ENCODE data around the gene TMEM163. TPM values are rescaled to one million over a fixed set of nuclear protein-coding genes. Genes with fewer than 3 reads are reported as not detected.

Gene TMEM163
- total RNA-seq, 2 donors from 2014 or later: 0.14 to 2.5 TPM

GRCh38 chr2:134443814-134444480, 274.9 kb downstream of the TMEM163 start:
- ATAC-seq (ENCODE audit: insufficient number of reproducible peaks, low FRiP score, low read depth): no peak
- H3K27me3 ChIP-seq (replicated peaks; ENCODE audit: insufficient read depth): no peaks in the 10 kb centered on the region
- no peak overlapping the region for H3K27ac ChIP-seq
- no peaks in the 10 kb centered on the region for H3K4me1 ChIP-seq (ENCODE audit: control insufficient read depth in 1 of 2, low read depth in 2 of 2)
- H3K4me3 ChIP-seq: no peak overlapping the region
- no peak for TF ChIP-seq CTCF (IDR thresholded peaks at IDR 0.05)
- H3K9me3 ChIP-seq: no peaks in the 10 kb centered on the region
- H3K36me3 ChIP-seq: peaks cover 15% of the 10 kb centered on the region
- DNase-seq (ENCODE audit: low spot score): no peak

- Histone ChIP-seq H3K27me3 (replicated peaks; ENCODE audit: insufficient read depth) (no peaks in the 10 kb centered on the region), H3K27ac (no peak overlapping the region), H3K36me3 (peaks cover 3% of the 10 kb centered on the region), H3K4me3 (no peak overlapping the region), H3K9me3 (no peaks in the 10 kb centered on the region), H3K4me1 (ENCODE audit: control insufficient read depth in 1 of 2, low read depth in 2 of 2) (no peaks in the 10 kb centered on the region)
- no peak for TF ChIP-seq CTCF (IDR thresholded peaks at IDR 0.05)
- ATAC-seq (ENCODE audit: insufficient number of reproducible peaks, low FRiP score, low read depth) (no peak), DNase-seq (ENCODE audit: low spot score) (no peak)
These were observed 277.5 kb downstream of the TMEM163 start for GRCh38 chr2:134441153-134441863.

GRCh38 chr2:134440336-134440909, 278.4 kb downstream of the TMEM163 start:
- H3K4me1 ChIP-seq (ENCODE audit: control insufficient read depth in 1 of 2, low read depth in 2 of 2): no peaks in the 10 kb centered on the region
- no peak for TF ChIP-seq CTCF (IDR thresholded peaks at IDR 0.05)
- H3K36me3 ChIP-seq: peaks cover 3% of the 10 kb centered on the region
- ATAC-seq (ENCODE audit: insufficient number of reproducible peaks, low FRiP score, low read depth): no peak
- no peaks in the 10 kb centered on the region for H3K27me3 ChIP-seq (replicated peaks; ENCODE audit: insufficient read depth)
- H3K9me3 ChIP-seq: no peaks in the 10 kb centered on the region
- no peak overlapping the region for H3K27ac ChIP-seq
- no peak for DNase-seq (ENCODE audit: low spot score)
- no peak overlapping the region for H3K4me3 ChIP-seq

GRCh38 chr2:134438371-134438770, 280.4 kb downstream of the TMEM163 start:
- H3K36me3 ChIP-seq: peaks cover 3% of the 10 kb centered on the region
- H3K4me3 ChIP-seq: no peak overlapping the region
- no peak for TF ChIP-seq CTCF (IDR thresholded peaks at IDR 0.05)
- no peaks in the 10 kb centered on the region for H3K4me1 ChIP-seq (ENCODE audit: control insufficient read depth in 1 of 2, low read depth in 2 of 2)
- no peak for DNase-seq (ENCODE audit: low spot score)
- H3K9me3 ChIP-seq: no peaks in the 10 kb centered on the region
- no peak for ATAC-seq (ENCODE audit: insufficient number of reproducible peaks, low FRiP score, low read depth)
- H3K27me3 ChIP-seq (replicated peaks; ENCODE audit: insufficient read depth): no peaks in the 10 kb centered on the region
- no peak overlapping the region for H3K27ac ChIP-seq

GRCh38 chr2:134436706-134437105, 282.1 kb downstream of the TMEM163 start:
- Histone ChIP-seq H3K36me3 (peaks cover 3% of the 10 kb centered on the region), H3K27ac (no peak overlapping the region), H3K27me3 (replicated peaks; ENCODE audit: insufficient read depth) (no peaks in the 10 kb centered on the region), H3K9me3 (no peaks in the 10 kb centered on the region), H3K4me3 (no peak overlapping the region), H3K4me1 (ENCODE audit: control insufficient read depth in 1 of 2, low read depth in 2 of 2) (no peaks in the 10 kb centered on the region)
- TF ChIP-seq CTCF (IDR thresholded peaks at IDR 0.05): no peak
- no peak for DNase-seq (ENCODE audit: low spot score)
- ATAC-seq (ENCODE audit: insufficient number of reproducible peaks, low FRiP score, low read depth): no peak

All from thoracic aorta (tissue), 2 donors.